NCI-H128 (cell line): ENCODE data around the gene KIAA0513.
"Not testable (repeated sequence)": the region's sequence is repeated elsewhere in the genome, so short reads cannot be mapped to it uniquely, and the experiment has no call there.

Experiments
- DNase-seq: peaks from one replicate; lab custom pipeline; 2025; ENCODE audit not compliant: unreplicated experiment; lab: John Stamatoyannopoulos, UW

KIAA0513 gene

DNA sequence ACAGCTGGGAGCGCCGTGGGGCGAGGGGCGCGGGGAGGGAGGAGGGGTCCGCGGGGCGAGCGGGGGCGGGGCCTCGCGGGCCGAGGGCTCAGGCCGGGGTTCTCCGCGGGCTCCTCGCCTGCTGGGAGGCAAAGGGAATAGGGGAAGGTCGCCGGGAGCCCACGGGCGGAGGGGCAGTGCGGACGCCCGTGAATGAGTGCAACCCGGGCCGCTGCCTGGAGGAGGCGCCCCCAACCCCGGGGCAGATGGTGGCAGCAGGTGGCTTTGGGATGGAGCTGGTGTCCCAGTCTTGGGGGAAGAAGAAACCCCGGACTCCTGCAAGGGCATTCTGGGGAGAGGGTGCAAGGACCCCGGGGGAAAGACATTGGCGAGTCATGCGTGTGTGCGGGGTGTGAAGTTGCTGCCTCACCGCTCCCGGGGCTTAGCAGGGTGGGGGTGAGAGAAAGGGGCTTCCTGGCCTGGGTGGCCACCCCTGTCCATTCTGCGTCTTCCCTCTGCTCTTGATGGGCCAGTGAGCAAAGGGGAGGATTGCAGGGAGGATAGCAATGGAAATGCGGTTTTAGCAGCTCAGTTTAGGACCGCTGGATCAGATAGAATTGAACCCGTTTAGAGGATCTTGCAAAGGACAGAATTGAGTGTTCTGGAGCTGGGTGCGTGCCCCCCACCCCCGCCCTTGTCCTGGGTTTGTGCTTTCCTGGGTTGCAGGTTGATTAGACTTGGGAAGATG lies 526 bp downstream of the KIAA0513 start:
- no peak for DNase-seq

DNA sequence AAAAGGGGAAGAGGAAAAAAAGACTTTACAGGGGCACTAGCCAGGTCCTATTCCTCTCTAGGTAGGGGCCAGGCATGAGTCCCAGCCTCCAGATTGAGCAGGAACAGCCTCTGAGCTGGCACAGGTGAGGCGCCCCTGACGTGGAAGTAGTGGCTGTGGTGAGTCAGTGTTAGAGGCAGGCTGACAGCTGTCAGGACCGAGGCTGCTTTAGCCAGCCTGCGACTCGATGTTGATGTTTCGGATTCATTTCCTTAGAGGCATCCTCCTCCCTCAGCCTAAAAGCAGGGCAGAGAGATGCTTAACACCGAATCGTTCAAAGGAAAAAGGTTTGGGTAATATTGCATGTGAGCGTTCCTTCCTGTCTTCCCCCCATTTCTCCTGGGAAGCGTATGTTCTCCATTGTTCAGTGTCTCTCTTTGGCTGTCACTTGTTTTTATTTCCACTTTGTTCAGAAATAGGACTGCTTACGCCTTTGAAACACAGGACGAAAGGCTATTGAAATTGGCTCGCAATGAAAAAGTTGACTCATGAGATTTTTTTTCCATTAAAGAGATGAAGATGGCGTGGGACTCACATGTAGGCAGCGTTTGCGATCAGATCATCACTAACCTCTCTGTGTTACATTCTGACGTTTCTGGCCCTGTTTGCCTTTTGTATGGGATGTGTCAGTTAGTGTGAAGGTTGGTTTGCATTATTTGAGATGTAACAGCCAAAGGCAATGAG lies 1.3 kb downstream of the KIAA0513 start:
- DNase-seq = no peak

DNA sequence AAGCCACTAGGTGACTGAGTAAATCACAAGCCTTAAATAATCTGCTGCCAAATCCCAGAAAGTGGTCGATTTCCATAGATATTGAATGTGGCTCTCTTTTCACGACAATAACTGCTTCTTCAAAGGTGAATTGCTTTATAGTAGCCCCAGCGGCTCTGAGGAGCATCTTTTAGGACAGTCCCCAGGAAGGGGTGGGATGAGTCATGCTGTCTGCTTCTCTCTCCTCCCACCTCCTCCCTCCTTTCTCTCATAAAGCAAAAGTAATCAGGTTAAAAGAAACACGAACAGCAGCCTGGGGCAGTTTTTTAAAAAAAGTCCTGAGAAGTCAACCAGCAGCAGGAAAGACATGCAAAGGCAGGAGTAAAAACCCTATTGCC lies 1.8 kb downstream of the KIAA0513 start:
- no peak for DNase-seq

DNA sequence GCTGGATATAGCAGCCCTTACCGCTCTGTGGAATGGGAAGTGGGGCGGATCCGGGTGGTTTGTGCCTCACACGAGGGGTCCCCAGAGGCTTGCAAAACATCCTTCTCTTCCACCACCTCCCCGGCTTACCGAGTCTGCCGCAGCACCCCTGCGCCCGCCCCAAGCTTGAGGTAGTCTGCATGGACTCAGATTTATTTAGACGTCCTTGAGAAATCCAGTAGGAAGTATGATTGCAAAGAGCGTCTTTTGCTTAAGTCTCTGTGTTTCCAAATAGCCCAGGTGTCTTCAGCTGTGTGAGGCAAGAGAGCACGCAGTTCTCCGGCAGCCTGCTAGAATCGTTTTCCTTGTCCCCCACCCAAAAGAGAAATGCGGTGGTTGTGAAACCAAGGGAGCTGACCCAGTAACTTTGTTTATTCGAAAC lies 2.4 kb downstream of the KIAA0513 start:
- DNase-seq = no peak

DNA sequence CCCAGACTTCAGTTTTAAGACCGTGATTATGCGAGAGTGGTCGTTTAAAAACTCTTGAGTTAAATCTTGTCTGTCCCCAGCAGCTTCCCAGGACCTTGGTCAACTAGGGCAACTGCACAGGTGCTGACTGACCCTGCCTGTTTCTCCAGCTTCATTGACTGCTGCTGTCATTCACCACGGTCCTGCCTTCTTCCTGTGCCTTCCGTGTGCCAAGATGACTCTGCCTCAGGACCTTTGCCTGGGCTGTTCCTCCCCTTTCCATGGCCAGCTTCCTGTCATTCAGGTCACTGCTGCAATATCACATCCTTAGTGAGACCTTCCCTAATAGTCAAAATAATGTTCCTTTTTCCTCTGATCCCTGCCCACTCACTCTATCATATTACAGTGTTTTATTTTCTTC lies 3.9 kb downstream of the KIAA0513 start:
- DNase-seq = no peak

DNA sequence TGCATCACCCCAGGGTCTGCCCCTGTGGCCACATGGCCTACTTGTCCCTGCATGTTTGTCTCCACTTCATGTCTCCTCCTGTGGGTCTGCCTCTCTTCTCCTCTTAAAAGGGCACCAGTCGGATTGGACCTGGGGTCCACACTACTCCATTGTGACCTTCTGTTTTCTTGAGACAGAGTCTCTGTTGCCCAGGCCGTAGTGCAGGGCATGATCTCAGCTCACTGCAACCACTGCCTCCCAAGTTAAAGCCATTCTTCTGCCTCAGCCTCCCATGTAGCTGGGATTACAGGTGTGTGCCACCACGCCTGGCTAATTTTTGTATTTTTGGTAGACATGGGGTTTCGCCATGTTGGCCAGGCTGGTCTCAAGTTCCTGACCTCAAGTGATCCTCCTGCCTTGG lies 4.6 kb downstream of the KIAA0513 start:
- DNase-seq = not testable (repeated sequence)

DNA sequence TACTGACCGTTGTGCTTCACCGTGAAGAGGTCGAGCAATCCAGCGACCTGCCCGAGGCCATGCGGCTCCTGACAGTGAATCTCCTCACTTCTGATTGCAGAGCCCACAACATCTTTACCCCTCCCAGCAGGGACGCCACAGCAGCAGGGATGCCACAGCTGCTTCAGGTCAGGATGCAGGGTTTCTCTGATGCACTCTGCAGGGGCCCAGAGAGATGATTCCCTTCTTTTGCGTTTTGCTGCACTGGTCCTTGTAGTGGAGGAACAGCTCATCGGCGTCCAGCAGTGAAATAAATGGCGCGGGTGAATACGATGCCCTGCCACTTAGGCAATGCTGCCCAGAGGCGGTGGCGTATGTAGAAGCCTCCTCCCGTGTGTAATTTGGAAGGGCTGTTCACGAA lies 5.6 kb downstream of the KIAA0513 start:
- no peak for DNase-seq

DNA sequence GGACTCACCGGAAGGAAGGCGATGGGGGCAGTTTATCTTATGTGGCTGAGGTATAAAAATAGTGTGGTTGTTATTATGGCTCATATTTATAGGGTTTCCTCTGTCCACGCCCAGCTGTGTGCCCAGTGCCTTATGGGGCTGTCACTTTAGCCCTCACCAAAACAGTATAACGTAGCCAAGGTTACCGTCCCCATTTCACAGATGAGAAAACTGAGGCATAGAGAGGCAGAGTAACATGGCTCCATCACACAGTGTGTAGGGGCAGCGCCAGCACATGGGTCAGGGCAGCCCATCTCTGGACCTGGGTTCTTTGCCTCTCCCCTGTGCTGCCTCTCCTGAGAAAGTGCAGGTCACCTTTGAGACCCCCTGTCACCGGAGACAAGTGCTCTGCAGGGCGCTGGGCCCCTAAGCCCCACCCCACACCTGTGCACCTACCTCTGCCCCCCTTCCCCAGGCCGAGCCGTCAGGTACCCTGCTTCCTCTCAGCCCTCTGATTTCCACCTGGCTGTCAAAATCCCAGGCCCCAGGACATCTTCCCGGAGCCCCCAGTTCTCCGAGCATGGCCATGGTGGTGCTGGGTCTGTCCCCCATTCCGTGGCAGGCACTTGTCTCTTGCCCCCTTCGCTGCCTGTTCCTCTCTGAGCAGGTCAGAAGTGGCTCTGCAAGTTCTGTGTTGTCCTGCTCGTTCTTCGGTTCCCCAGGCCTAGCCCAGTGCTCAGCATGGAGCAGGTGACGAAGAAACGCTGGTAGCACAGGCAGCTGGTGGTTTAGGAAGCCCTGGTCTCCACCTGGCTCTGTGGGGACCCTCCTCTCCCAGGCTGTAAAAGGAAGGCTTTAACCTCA lies 7.2 kb downstream of the KIAA0513 start:
- no peak for DNase-seq

DNA sequence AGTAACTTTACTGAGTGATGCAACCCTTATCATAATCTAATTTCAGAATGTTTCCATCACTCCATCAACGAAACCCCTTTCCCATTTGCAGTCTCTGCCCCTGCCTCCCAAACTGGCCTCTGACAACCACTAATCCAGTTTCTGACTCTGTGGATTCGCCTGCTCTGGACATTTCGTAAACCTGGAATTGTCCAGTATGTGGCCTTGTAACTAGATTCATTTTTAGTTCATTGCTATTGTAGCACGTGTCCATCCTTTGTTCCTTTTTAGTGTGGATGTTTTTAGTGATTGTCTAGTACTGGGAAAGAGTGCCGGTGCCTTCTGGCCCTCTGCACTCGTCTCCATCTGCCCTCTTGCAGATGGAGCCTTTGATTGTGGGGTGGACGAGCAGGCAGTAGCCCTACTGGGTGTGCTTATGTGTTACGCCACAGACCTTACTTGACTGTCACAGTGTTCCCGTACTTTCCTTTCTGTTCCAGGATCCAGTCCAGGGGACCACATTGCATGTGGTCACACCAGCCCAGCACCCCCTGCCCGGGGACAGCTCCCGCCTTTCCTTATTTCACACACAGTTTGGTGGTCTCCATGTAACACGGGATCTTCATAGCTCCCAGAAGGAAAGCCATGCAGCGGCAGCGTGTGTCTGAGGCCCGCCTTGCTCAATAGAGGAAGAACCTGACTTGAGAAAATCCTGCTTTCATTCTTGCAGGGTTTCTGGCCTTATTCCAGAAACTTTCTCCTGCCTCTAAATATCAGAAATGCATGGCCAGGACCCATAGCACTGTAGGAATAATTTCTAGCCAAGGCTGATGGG lies 8.8 kb downstream of the KIAA0513 start:
- DNase-seq = no peak

DNA sequence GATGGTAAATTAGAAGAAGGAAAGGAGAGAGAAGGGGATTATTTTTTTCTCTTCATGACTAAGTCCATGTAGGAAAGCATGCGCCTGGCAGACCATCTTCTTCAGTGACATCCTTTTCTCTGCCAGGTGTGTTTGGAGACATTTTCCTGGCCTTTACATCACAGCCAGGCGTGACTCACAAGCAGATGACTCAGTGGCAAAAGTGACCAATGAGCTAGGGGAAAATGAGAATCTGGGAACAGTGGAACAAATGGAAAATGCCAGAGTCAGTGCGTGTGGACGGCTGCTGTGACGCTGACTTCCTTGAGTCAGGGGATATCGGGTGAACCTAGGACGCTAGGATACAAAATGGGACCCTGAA lies 9.4 kb downstream of the KIAA0513 start:
- DNase-seq = no peak

DNA sequence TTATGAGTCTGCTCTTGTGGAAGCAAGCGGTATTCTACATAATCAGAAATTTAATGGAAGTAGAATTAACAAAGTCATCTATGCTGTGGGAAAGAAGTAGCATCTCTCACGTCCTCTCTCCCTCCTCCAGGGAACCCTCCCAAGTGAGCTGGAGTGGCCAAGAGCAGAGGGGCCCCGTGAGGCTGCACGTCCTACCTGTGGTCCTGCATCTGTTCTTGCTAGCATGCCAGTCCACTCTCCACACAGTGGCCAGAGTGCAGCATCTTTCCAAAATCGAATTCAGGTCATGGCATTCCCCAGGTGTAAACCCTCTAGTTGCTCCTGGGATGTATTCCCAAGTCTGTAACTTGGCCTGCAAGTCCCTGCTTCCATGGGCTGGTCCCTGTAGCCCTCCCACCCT lies 10.1 kb downstream of the KIAA0513 start:
- no peak for DNase-seq

DNA sequence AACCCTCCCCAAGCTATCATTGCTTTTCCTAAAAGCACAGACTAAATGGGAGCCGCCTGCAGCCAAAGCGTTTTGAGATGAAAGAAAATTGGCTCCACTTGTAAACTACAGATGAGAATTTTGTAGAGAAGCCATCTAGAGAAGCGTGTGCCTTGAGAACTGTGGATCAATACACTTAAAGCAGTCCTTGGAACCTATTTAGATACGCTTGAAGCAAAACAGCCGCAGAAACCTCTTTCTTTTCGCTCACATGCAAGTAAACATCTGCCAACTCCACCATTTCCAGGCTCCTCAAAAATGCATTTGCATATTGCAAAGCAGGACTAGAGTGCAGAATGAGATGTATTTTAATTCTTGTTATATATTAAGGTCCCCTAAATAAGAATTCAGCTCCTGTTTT lies 13.1 kb downstream of the KIAA0513 start:
- no peak for DNase-seq

DNA sequence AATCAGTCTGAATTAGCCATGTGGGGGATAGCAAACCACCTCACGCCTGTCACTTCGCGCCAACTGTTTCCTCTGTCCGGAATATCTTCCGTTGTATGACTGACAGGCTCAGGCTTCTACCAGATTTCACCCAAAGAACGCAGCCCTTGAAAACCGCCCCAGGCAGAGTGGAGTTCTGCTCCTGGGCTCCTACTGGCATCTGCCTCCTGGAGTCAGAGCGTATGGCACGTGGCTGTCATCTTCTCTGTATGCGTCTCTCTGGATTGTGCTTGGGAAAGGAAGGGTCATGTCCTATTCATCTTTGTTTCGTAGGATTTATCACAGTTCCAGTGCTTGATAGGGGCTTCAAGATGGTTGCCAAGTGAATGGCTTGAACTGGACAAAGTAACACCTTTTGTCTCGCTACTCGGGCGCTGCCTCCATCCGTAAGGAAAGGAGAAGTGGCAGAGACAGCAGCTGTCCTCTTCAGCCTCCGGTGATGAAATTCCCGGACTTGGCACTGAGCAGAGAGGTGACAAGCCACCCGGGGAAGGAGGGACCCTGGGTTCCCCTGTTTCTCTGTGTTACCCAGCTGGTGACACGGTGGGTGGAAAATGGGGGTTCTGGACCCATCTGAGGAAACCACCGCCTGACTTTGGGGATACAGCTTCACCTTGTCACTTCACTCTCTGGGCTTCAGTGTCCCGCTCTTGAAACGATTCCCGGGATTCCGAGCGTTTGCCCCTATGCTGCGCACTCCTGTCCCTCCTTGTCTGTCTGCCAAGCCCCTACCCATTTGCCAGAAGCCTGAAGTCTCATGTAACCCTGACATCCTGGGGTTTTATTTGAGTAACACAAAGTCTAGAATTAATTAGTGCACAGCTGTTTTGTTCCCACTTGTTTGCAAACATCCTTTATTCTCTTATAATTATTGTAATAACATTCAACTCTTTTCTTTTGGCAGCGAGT lies 13.9 kb downstream of the KIAA0513 start:
- DNase-seq = no peak

DNA sequence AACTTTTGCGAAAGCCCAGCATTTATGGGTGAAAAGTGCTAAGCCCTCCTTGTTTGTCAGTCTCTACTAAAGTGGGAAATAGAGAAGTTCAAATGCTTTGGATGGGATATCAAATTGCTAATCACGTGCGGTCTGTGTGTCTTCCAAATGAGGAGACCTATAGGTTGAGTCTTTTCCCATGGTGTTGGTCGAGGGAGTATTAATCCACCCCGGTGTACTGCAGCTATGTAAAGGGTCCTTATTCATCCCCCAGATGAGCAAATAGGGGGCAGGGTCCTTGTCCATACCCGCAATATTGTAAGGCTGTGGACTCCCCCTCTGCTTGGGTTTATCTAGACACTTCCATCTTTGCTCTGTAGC lies 14.6 kb downstream of the KIAA0513 start:
- no peak for DNase-seq

DNA sequence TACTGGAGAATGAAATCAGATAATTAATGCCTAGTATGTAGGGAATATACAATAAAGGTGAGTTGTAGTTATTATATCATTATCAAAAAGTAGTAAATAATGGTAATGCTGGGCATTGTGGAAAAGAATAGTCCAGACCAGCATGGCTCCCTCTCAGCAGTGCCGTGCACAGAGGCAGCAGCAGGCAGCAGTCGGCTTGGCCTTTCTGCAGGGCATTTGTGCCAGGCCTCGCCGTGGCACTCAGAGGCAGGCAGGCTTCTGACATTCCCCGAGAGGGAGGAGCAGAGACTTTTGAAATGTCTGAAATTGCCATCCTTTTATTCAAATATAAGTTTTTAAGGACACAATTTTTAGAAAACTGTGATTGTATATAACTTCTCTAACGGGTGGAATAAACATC lies 15.0 kb downstream of the KIAA0513 start:
- DNase-seq = no peak

DNA sequence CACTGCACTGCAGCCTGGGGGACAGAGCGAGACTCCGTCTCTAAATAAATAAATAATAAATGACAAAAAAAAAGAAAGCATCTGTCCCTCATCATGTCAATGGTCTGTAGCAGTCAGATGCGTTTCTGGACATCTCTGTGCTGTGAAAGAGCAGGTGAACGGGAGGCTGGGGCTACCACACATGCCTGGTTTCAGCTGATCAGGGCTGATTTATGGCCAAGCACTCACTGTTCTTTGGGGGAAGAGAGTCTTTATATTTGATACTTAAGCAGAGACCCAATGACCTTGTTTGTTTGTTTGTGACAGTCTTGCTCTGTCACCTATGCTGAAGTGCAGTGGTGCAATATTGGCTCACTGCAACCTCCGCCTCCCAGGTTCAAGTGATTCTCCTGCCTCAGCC lies 17.5 kb downstream of the KIAA0513 start:
- no peak for DNase-seq

DNA sequence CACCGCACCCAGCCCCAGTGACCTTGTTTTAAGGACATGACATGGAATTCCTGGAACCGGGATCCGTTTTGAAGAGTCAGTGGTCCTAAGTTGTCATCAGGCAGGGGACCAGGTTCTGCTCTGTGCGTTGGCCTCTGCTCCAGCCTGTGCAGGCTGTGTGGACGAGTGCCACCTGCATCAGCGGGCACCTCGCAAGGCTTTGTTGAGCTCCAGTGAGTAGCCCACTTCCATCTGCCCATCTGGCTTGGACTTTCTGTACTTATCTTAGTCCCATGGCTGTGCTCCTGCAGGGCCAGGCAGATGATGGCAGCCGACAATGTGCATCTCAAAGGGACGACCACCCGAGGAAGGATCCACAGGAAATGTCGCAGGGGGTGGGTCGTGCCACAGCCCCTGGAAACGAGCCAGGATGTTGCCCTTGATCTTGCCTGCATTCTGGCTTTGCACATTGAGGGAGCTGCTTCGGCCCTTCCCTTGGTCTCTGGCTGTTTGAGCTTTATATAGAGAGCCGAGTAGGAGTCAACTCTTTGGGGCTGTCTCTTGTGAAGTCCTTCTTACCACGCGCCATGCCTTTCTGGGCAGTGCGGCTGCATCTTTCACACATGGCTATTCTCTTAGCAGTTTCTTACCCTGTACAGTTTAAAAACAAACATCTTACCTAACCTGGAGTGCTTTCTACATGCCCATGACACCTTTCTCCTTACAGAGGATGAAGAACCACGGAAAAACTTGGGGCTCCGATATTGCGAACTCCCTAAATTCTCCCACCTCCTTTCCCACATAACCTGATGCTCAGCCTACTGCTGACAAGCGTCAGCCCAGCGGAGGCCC lies 18.3 kb downstream of the KIAA0513 start:
- DNase-seq = no peak

DNA sequence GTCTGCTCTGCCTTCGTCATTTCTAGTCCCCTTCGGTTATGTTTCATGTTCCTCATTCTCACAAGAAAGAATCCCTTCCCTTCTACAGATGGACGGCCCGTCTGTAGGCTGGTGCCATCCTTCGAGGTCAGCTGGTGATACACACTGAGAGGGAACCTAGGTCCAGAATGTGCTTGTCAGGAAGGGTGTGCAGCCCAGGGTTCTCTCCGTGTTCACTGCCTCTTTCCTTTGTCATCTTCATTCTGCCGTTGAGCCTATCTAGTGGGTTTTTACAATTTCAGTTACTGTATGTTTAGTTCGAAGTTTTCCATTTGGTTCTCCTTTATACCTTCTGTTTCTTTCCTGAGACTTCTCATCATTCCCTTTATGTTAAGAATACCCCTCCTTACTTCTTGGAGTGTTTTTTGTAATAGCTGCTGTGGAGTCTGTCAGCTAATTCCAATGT lies 18.9 kb downstream of the KIAA0513 start:
- DNase-seq = no peak
